ENCODE results near the gene TJP1.

The TJP1 gene

DNA sequence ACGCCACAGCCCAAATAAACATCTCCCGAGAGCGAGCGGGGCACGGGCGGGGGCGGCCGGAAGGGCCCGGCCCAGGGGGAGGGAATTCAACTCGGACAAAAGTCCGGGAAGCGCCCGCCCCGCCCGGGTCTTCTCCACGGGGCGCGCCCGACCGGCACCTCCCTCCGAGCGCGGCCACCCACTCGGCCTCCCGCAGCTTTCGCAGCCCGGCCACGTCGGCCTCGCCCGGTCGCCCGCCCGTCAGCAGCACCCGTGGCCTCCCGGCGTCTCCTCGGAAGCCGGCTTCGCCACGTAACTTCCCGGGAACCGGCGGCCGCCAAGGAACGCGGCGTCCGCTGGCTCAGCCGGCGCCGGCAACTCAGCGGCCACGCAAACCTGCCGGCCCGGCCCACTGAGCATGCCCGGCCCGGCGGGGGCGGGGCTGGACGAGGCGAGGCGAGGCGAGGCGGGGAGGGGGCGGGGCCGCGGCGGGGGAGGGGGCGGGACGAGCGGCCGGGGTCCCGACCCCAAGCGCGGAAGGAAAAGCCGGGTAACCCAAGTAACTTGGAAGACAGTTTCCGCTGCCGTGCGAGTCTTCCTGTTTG, at the start of gene TJP1:
TSS of gene TJP1 (minus strand) at position 369 of the 584 bp plus-strand sequence. CDS start 440 bp downstream, outside the sequence.
- peak within 1 kb of the TSS; percentile 67 for H3K4me3 ChIP-seq (ENCODE audit: low read depth, low read length)
- TF ChIP-seq, protein P1, sequence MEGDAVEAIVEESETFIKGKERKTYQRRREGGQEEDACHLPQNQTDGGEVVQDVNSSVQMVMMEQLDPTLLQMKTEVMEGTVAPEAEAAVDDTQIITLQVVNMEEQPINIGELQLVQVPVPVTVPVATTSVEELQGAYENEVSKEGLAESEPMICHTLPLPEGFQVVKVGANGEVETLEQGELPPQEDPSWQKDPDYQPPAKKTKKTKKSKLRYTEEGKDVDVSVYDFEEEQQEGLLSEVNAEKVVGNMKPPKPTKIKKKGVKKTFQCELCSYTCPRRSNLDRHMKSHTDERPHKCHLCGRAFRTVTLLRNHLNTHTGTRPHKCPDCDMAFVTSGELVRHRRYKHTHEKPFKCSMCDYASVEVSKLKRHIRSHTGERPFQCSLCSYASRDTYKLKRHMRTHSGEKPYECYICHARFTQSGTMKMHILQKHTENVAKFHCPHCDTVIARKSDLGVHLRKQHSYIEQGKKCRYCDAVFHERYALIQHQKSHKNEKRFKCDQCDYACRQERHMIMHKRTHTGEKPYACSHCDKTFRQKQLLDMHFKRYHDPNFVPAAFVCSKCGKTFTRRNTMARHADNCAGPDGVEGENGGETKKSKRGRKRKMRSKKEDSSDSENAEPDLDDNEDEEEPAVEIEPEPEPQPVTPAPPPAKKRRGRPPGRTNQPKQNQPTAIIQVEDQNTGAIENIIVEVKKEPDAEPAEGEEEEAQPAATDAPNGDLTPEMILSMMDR (IDR thresholded peaks at IDR 0.05; ENCODE audit: low read depth, low read length), result no peak

DNA sequence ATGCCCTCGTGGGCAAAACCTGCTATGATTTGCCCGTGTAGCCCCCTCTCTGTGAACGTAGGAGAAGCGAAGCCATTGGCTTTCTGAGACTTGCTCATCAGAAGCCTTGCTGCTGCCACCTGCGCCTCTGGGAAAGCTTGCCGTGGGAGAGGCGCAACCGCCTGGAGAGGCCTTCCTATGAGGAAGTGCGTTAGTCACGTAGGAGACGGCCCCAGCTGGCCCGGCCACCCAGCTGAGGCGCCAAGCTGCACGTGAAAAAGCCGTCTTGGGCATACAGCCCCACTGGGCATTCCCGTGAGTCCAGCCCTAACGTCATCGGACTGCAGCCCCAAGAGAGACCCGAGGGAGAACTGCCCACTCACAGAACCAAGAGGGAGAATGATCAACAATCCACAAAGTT, 49.1 kb upstream of the TJP1 start:
- no peak overlapping the region for H3K4me3 ChIP-seq (ENCODE audit: low read depth, low read length)
- TF ChIP-seq, protein P1 (IDR thresholded peaks at IDR 0.05; ENCODE audit: low read depth, low read length), result no peak

DNA sequence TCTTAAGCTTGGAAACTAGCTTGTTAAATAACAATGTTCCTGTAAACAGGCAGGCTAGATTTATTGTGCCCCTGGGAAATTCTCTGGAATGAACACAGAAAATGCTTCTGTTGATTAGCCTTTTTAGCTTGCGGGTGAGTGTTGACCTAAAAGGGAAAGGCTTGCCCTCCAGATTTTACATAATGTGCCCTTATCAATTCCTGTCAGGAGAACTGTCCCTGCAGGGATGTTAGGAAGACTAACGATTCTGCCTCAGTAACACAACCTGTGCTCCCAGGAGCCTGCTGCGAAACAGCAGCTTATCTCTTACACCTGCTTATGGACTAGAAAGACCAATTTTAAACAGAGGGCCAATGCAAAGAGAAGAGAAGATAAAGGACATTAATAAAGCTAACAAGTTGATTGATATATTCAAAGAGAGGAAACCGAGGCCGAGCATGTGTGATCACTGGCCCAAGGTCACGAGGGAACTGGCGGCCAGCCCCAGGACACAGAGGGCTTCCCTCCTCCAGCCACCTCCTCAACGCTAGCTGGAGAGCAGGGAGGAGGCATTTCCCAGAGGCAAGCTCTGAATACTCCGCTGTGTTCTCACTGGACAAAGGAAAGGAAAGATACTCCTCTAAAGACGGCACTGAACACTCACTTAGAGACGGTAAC, 48.4 kb upstream of the TJP1 start:
- TF ChIP-seq, protein P1 (IDR thresholded peaks at IDR 0.05; ENCODE audit: low read depth, low read length), result no peak
- H3K4me3 ChIP-seq (ENCODE audit: low read depth, low read length), result no peak overlapping the region

DNA sequence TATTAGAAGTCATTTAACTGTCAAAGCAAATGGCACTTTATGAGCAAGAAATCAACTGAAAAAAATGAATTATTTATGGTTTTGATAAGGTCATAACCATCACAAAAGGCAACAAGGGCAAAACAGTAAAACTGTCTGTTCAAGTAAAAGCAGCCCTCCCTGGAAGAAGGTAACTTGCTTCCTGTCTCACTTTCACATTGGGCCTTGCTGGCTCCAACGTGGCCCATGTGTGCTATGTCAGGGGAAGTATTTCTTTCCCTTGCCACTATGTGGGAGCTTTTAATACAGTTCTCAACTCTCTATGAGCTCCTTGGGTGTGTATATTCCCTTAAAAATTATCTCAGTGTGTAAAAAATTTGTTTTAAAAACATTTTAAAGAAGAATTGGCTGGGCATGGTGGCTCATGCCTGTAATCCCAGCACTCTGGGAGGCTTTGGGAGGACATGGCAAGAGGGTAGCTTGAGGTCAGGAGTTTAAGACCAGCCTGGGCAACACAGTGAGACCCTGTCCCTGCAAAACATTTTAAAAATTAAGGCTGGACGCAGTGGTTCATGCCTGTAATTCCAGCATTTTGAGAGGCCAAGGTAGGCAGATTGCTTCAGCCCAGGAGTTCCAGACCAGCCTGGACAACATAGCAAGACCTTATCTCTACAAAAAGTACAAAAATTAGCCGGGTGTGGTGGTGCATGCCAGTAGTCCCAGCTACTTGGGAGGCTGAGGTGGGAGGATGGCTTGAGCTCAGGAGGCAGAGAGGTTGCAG, 45.2 kb upstream of the TJP1 start:
- H3K4me3 ChIP-seq (ENCODE audit: low read depth, low read length), result no peak overlapping the region
- TF ChIP-seq, protein P1 (IDR thresholded peaks at IDR 0.05; ENCODE audit: low read depth, low read length), result no peak

DNA sequence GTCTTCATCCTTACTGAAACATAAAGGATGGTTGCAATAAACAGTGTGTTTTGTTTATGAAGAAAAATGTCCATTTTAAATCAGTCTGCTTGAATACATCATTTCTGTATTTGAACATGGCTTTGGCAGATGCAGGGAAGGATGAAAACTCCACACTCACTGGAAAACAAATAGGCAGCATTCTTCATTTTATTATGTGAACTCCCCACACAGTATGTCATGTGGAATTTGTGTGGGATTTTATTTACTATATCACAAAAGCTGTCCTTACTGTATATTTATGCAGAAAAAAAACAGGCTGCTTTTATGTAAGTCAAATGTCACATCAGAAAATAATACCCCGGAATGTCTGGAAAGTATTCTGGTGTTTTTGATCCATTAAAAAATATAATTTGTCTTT, 44.1 kb upstream of the TJP1 start:
- no peak overlapping the region for H3K4me3 ChIP-seq (ENCODE audit: low read depth, low read length)
- TF ChIP-seq, protein P1 (IDR thresholded peaks at IDR 0.05; ENCODE audit: low read depth, low read length), result no peak

DNA sequence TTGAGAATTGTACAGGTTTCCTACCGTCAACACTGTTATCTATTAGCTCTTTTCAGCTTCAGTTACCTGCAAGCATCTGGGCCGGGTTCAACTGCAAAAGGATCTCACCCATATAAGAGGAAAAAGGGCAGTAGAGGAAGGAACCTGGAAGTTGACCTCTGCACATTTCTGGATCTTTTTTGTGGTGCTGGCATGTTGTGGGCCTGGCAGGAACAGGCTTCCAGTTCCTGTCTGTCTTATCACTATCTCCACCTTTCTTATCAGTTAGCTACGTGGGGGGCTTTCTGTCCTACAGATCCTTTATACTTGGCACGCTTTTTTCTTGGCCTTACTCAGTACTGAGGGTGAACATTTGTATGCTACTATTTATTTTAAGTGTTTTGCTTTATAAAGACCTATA, 42.2 kb upstream of the TJP1 start:
- no peak overlapping the region for H3K4me3 ChIP-seq (ENCODE audit: low read depth, low read length)
- TF ChIP-seq, protein P1 (IDR thresholded peaks at IDR 0.05; ENCODE audit: low read depth, low read length), result no peak

DNA sequence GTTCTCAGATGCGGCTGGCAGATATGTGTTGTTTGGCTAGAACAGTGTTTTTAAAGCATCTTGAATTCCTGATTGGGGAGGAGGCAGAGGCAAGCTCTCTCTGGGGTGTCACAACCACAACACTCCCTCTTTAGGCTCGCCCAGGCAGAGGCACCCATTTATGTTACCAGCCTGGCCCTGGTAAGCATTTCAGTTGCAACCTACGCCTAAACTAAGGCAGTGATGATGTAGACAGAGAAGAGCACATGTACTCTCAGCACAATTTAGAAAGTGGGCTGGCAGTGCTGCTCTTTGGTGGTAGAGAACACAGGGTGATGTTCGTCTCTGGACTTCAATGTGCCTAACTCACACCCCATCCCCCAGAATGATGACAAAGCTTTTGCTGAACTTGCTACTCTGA, 41.2 kb upstream of the TJP1 start:
- H3K4me3 ChIP-seq (ENCODE audit: low read depth, low read length), result no peak overlapping the region
- TF ChIP-seq, protein P1 (IDR thresholded peaks at IDR 0.05; ENCODE audit: low read depth, low read length), result no peak

Measured in WI38 (cell line).